Upper lobe of left lung (tissue), 6 donors: ENCODE data around the gene TMEM63A. TPM values are rescaled to one million over a fixed set of nuclear protein-coding genes. Genes with fewer than 3 reads are reported as not detected.
"Not testable (repeated sequence)": the region's sequence is repeated elsewhere in the genome, so short reads cannot be mapped to it uniquely, and the experiment has no call there.

Experiments
- ATAC-seq, 2 donors: fragments of 200-7000 bp; cut with Tn5 transposase; one replicate each; pipeline ENCODE4 v1.9.1; 2022; ENCODE audit warnings: mild to moderate bottlenecking in 2 of 2, moderate library complexity in 2 of 2; ENCODE audit not compliant: low FRiP score in 2 of 2
- DNase-seq, 2 donors: peaks; one replicate each; pipeline ENCODE4 v3.0.0-alpha.2; 2019 to 2020
- H3K27ac ChIP-seq, 4 donors: fragments of 200-600 bp; sonication (generic); one replicate each; pipeline ENCODE4 v1.5.1; 2016 to 2019
- H3K27me3 ChIP-seq, 4 donors: fragments of 200-600 bp; sonication (generic); one replicate each; pipeline ENCODE4 v1.5.1; 2017 to 2019
- H3K36me3 ChIP-seq, 4 donors: fragments of 200-600 bp; sonication (generic); one replicate each; pipeline ENCODE4 v1.5.1; 2016 to 2019
- H3K4me1 ChIP-seq, 4 donors: fragments of 200-600 bp; sonication (generic); one replicate each; pipeline ENCODE4 v1.5.1; 2018 to 2019
- H3K4me3 ChIP-seq, 4 donors: fragments of 200-600 bp; sonication (generic); one replicate each; pipeline ENCODE4 v1.5.1; 2017 to 2019; ENCODE audit warnings: mild to moderate bottlenecking in 2 of 4, moderate library complexity in 1 of 4
- H3K9me3 ChIP-seq, 4 donors: fragments of 200-600 bp; sonication (generic); one replicate each; pipeline ENCODE4 v1.5.1; 2018 to 2019
- EP300 ChIP-seq, 4 donors: sonication (generic); formaldehyde crosslinking; IDR thresholded peaks; one replicate each; pipeline ENCODE4 v1.5.1; 2017; ENCODE audit warnings: antibody characterized with exemption in 4 of 4, control low read depth in 2 of 4
- POLR2A ChIP-seq, 4 donors: fragments of 450-650 bp; IDR thresholded peaks; one replicate each; pipeline ENCODE4 v1.5.1; 2016 to 2017; ENCODE audit warnings: antibody characterized with exemption in 4 of 4, mild to moderate bottlenecking in 2 of 4
- POLR2AphosphoS5 ChIP-seq, 2 donors: sonication (generic); formaldehyde crosslinking; IDR thresholded peaks; one replicate each; pipeline ENCODE4 v1.5.1; 2017; ENCODE audit warnings: antibody characterized with exemption in 2 of 2
- WGBS, 2 donors: methylation state at CpG; one replicate each; pipeline ENCODE4 v1.1.5; 2017 to 2018; 5-methylcytosine and 5-hydroxymethylcytosine counted together
- total RNA-seq, 6 donors: library from RNA; depleted of rRNA in 4 of 6; stranded (reverse); fragments of >200 nt in 4 of 6; gene quantifications; one replicate each; pipeline versions ENCODE4 v1.1.0 to v1.2.1, GENCODE V29; 2016 to 2021
- TF ChIP-seq, protein P1 (sequence below), 6 experiments: fragments of 450-650 bp in 4 of 6; fragments of 200-600 bp in 2 of 6; sonication (generic) in 2 of 6; IDR thresholded peaks; one replicate each; pipeline ENCODE4 v1.5.1; 2016 to 2019; ENCODE audit warnings: antibody characterized with exemption in 6 of 6
- donor health status: DM: no; HTN: no; CAD: no; lungs with moderate emphysema.
- donor health status: DM: no; HTN: yes; CAD: no; lungs with severe emphysema.

TMEM63A gene
- 100 to 1,000 TPM in 4 of 6 donors, 10 to 100 TPM in 2; 57.9 to 244 (median 105) TPM for total RNA-seq

- ATAC-seq (peak; percentile 92 to 95), DNase-seq (peak; percentile 94 to 97)
- Histone ChIP-seq H3K36me3 (peaks cover 0 to 7% (median 3%) of the 10 kb centered on the region in 4 donors), H3K9me3 (no peaks in the 10 kb centered on the region), H3K4me1 (peaks cover 47 to 52% (median 48%) of the 10 kb centered on the region in 4 donors), H3K4me3 (peak within 1 kb of the TSS; percentile 59 to 92 (median 77)), H3K27me3 (no peaks in the 10 kb centered on the region), H3K27ac (peak within 1 kb of the TSS; percentile 89 to 94 (median 91))
- 2% methylated on average over 11 to 44 of the region's 64 CpGs for WGBS, 2 donors
- TF ChIP-seq EP300 (IDR thresholded peaks at IDR 0.05) (no peak), POLR2AphosphoS5 (IDR thresholded peaks at IDR 0.05) (peak; percentile 23 to 87), POLR2A (IDR thresholded peaks at IDR 0.05) (peak in 3 of 4 donors; percentile 34 to 91 (median 61))
- TF ChIP-seq, protein P1, sequence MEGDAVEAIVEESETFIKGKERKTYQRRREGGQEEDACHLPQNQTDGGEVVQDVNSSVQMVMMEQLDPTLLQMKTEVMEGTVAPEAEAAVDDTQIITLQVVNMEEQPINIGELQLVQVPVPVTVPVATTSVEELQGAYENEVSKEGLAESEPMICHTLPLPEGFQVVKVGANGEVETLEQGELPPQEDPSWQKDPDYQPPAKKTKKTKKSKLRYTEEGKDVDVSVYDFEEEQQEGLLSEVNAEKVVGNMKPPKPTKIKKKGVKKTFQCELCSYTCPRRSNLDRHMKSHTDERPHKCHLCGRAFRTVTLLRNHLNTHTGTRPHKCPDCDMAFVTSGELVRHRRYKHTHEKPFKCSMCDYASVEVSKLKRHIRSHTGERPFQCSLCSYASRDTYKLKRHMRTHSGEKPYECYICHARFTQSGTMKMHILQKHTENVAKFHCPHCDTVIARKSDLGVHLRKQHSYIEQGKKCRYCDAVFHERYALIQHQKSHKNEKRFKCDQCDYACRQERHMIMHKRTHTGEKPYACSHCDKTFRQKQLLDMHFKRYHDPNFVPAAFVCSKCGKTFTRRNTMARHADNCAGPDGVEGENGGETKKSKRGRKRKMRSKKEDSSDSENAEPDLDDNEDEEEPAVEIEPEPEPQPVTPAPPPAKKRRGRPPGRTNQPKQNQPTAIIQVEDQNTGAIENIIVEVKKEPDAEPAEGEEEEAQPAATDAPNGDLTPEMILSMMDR (IDR thresholded peaks at IDR 0.05) = peak; percentile 39 to 78 (median 64)
Observed at GRCh38 chr1:225881959-225882693, at the start of gene TMEM63A. Gene TMEM63A (minus strand): TSS chr1:225882380. CDS start chr1:225877580, 4,800 bp downstream.

- Histone ChIP-seq H3K36me3 (no peaks in the 10 kb centered on the region), H3K4me3 (no peak overlapping the region), H3K4me1 (no peaks in the 10 kb centered on the region), H3K9me3 (no peaks in the 10 kb centered on the region), H3K27me3 (no peaks in the 10 kb centered on the region), H3K27ac (no peak overlapping the region)
- ATAC-seq = no peak
- DNase-seq = no peak
- WGBS, 2 donors = 86 to 93% methylated on average over 5 of the region's 5 CpGs
- TF ChIP-seq POLR2A (IDR thresholded peaks at IDR 0.05) (no peak), EP300 (IDR thresholded peaks at IDR 0.05) (no peak), POLR2AphosphoS5 (IDR thresholded peaks at IDR 0.05) (no peak)
- TF ChIP-seq, protein P1 (IDR thresholded peaks at IDR 0.05) = no peak
Observed at GRCh38 chr1:225931270-225932136, 49.3 kb upstream of the TMEM63A start.

DNA sequence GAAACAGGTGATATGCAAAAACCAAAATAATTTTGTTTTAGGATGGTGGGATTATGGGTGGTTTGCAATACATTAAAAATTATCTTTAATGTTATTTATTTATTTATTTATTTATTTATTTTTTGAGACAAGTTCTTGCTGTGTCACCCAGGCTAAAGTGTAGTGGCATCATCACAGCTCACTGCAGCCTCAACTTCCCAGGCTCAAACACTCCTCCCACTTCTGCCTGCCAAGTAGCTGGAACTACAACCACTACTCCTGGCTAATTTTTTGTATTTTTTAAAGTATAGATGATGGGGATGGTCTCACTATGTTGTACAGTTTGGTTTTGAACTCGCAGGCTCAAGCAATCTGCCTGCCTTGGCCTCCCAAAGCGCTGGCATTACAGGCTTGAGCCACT lies 48.4 kb upstream of the TMEM63A start:
- 90 to 96% methylated on average over 2 of the region's 2 CpGs for WGBS, 2 donors
- no peak for ATAC-seq
- H3K4me1 ChIP-seq = no peaks in the 10 kb centered on the region
- TF ChIP-seq POLR2AphosphoS5 (IDR thresholded peaks at IDR 0.05) (no peak), EP300 (IDR thresholded peaks at IDR 0.05) (no peak), POLR2A (IDR thresholded peaks at IDR 0.05) (no peak)
- TF ChIP-seq, protein P1 (IDR thresholded peaks at IDR 0.05) = no peak
- H3K27ac ChIP-seq = no peak overlapping the region
- DNase-seq = no peak
- H3K4me3 ChIP-seq = no peak overlapping the region
- H3K36me3 ChIP-seq = no peaks in the 10 kb centered on the region
- H3K27me3 ChIP-seq = no peaks in the 10 kb centered on the region
- no peaks in the 10 kb centered on the region for H3K9me3 ChIP-seq

DNA sequence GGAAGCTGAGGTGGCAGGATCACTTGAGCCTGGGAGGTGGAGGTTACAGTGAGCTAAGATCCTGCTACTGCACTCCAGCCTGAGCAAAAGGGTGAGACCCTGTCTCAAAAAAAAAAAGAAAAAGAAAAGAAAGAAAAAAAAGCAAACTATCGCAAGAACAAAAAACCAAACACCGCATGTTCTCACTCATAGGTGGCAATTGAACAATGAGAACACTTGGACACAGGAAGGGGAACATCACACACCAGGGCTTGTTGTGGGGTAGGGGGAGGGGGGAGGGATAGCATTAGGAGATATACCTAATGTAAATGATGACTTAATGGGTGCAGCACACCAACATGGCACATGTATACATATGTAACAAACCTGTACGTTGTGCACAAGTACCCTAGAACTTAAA lies 47.3 kb upstream of the TMEM63A start:
- H3K4me3 ChIP-seq, H3K9me3 ChIP-seq, H3K4me1 ChIP-seq, H3K36me3 ChIP-seq, H3K27ac ChIP-seq, DNase-seq, H3K27me3 ChIP-seq, ATAC-seq: not testable (repeated sequence)
- 90 to 95% methylated on average over 3 of the region's 3 CpGs for WGBS, 2 donors
